Measurements from ENCODE around the gene PYROXD2. TPM values are rescaled to one million over a fixed set of nuclear protein-coding genes. Genes with fewer than 3 reads are reported as not detected.
A peak's percentile ranks its signal among the peaks of the same experiment; 100 is the strongest.

The PYROXD2 gene
- total RNA-seq, 2 experiments from 2014 or later = 4.7 to 5.3 TPM

DNA sequence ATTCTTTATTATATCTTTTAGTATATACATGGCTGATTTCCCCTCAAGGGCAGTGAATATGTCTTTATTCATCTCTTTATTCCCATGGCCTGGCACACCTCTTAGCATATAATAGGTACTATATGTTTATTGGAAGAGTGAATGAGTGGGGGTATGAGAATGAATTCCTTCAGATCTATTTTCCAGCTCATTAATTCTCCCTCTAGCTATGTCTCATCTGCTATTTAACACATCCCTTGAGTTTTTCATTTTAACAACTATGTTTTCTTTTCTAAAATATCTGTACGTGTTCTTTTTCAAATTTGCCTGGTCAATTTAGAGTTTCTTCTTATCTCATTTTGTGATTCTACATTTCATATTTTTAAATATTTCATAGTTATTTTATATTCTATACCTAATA is 17.3 kb upstream of the PYROXD2 start:
- H3K4me3 Mint-ChIP-seq = no peak overlapping the region
- no peak overlapping the region for H3K27ac Mint-ChIP-seq
- POLR2A ChIA-PET = no interaction called here
- DNase-seq = no peak
- no peaks in the 10 kb centered on the region for H3K4me1 Mint-ChIP-seq (ENCODE audit: low read depth)
- peaks cover 2% of the 10 kb centered on the region for H3K9me3 Mint-ChIP-seq
- intact Hi-C loops (cut with micrococcal nuclease) = no loop called here
- CTCF ChIA-PET = no interaction called here
- peaks cover 60% of the 10 kb centered on the region for H3K36me3 Mint-ChIP-seq
- no peaks in the 10 kb centered on the region for H3K27me3 Mint-ChIP-seq

- DNase-seq = no peak
- ChIA-PET CTCF (no interaction called here), POLR2A (no interaction called here)
- Mint-ChIP-seq H3K27me3 (no peaks in the 10 kb centered on the region), H3K36me3 (peaks cover 56% of the 10 kb centered on the region), H3K4me1 (ENCODE audit: low read depth) (no peaks in the 10 kb centered on the region), H3K4me3 (no peak overlapping the region), H3K27ac (no peak overlapping the region), H3K9me3 (peaks cover 2% of the 10 kb centered on the region)
- intact Hi-C loops (cut with micrococcal nuclease) = no loop called here
Observed at GRCh38 chr10:98431016-98431415, 16.0 kb upstream of the PYROXD2 start.

GRCh38 chr10:98430427-98430826 is 15.4 kb upstream of the PYROXD2 start:
- H3K4me3 Mint-ChIP-seq = no peak overlapping the region
- H3K27ac Mint-ChIP-seq = no peak overlapping the region
- H3K36me3 Mint-ChIP-seq = peaks cover 50% of the 10 kb centered on the region
- H3K4me1 Mint-ChIP-seq (ENCODE audit: low read depth) = no peaks in the 10 kb centered on the region
- intact Hi-C loops (cut with micrococcal nuclease) = no loop called here
- POLR2A ChIA-PET = no interaction called here
- no peak for DNase-seq
- CTCF ChIA-PET = no interaction called here
- peaks cover 2% of the 10 kb centered on the region for H3K9me3 Mint-ChIP-seq
- H3K27me3 Mint-ChIP-seq = no peaks in the 10 kb centered on the region

- Mint-ChIP-seq H3K9me3 (peaks cover 2% of the 10 kb centered on the region), H3K4me3 (no peak overlapping the region), H3K4me1 (ENCODE audit: low read depth) (no peaks in the 10 kb centered on the region), H3K27ac (no peak overlapping the region), H3K36me3 (peaks cover 41% of the 10 kb centered on the region), H3K27me3 (no peaks in the 10 kb centered on the region)
- CTCF ChIA-PET = no interaction called here
- intact Hi-C loops (cut with micrococcal nuclease) = no loop called here
- no peak for DNase-seq
- POLR2A ChIA-PET = no interaction called here
Observed at GRCh38 chr10:98429320-98430072, 14.5 kb upstream of the PYROXD2 start.

DNA sequence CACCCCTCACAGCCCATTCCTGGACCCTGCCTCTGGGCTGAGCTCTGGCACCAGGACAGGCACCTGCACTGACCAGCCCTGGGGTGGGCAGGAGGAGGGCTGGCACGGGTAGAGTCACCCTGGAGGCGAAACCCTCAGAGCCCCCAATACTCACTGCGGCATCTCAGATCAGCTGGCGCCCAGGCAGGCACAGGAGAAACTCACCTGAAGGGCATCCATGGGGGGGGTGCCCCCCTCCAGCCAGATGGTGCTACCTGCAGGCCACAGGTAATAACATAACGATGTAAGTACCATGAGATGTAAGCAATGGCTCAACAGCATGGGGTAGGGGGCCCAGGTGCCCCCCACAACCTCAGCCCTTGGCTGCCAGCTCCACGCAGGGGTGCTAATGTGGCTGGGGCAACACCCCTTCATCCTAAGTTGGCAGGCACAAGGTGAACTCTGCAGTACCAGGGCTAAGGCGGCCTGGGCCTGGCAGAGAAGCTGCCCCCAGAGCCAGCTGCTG is 12.1 kb upstream of the PYROXD2 start:
- CTCF ChIA-PET = interaction anchor here (0.6 to 2.2 kb wide), 5 partner anchors 12 to 164 kb away, joined by 3 to 8 read pairs (median 4); no protein-coding TSS in a partner anchor
- DNase-seq = peak; percentile 1
- intact Hi-C loops (cut with micrococcal nuclease) = no loop called here
- H3K4me1 Mint-ChIP-seq (ENCODE audit: low read depth) = no peaks in the 10 kb centered on the region
- no peak overlapping the region for H3K4me3 Mint-ChIP-seq
- H3K36me3 Mint-ChIP-seq = peaks cover 22% of the 10 kb centered on the region
- no peaks in the 10 kb centered on the region for H3K9me3 Mint-ChIP-seq
- H3K27me3 Mint-ChIP-seq = no peaks in the 10 kb centered on the region
- POLR2A ChIA-PET = no interaction called here
- no peak overlapping the region for H3K27ac Mint-ChIP-seq

DNA sequence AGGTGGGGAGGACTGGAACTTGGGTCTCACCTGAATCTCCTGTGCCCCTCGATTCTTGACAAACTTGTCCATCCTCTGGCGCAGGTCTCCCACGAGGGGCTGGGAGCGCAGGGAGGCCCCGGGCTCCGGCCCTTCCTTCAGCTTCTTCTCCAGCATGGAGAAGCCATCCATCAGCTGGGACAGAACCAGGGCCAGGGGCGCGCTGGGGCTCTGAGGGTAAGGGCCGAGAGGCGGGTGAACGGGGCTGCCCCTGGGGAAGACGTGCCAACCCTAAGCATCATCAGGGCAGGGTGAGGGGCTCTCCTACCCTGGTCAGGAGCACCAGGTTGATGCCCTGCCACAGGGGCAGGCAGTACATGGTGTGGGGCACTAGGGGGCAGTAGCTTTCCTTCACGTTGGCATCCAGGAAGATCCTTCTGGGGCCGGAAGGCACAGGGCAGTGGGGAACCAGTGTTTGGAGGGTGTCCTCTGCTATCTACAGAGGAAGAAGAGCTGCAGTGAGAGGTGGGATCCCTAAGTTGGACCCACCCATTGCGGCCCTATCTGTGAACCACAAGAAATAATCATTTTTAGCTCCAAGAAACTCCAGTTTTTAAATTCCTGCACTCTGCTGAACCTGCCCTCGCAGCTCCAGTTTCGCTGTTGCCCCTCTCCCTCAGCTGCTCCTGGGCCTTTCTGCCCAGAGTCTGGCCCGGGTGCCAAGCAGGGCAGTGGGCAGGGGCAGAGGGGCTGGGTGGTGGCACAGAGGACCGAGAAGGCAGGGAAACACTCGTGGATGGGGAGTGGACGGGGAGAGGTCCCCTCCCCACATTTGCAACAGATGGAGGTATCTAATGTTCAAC is 10.8 kb upstream of the PYROXD2 start:
- CTCF ChIA-PET = interaction anchor here (0.6 to 2.2 kb wide), 24 partner anchors 10 to 287 kb away, joined by 3 to 21 read pairs (median 4); partner anchors contain the start of gene PYROXD2
- POLR2A ChIA-PET = no interaction called here
- intact Hi-C loops (cut with micrococcal nuclease) = no loop called here
- no peak overlapping the region for H3K4me3 Mint-ChIP-seq
- H3K9me3 Mint-ChIP-seq = no peaks in the 10 kb centered on the region
- H3K4me1 Mint-ChIP-seq (ENCODE audit: low read depth) = no peaks in the 10 kb centered on the region
- H3K27me3 Mint-ChIP-seq = no peaks in the 10 kb centered on the region
- peak; percentile 66 for DNase-seq
- no peak overlapping the region for H3K27ac Mint-ChIP-seq
- H3K36me3 Mint-ChIP-seq = peaks cover 18% of the 10 kb centered on the region

DNA sequence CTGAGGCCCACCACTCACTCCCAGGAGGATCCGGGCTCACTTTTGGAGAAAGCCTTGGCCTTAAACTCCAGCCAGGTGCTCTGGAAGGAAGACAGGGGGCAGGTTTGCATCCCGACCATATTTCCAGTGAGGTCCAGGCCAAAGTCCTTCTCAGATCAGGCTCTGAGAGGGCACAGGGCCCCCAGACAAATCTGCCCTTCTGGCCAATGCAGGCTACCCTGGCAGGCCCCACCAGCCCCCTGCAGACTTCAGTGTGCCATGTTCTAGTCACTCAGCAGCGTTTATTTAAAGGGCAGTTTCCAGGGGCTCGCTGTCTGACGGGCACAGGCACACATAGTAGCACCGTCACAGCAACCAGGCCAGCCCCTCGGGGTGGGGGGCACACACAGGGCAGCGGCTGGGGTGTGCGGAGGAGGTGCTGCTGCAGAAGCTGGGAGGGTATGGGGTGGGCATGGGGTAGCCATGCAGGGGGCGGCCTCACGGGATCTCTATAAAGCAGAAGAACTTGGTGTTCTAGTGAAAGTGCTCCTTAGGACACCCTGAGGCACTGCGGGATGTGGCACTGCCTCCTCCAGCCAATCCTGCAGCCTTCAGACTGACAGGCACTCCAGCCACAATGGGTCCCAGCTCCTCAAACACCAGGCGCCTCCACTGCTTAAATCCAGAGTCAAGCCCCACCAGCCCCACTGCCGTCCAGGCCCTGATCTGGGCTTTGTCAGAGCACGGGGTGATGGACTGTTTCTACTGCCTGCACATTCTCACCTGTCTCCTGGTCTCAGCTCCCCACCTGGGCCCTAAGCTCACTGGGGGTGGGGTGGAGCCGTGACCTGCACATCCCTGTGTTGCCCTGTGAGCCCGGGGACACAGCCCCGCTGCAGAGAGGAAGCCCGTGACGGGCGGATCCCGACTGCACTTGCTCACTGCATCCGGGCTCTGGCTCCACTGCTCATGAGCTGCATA is 9.6 kb upstream of the PYROXD2 start:
- no peaks in the 10 kb centered on the region for H3K4me1 Mint-ChIP-seq (ENCODE audit: low read depth)
- DNase-seq = no peak
- H3K4me3 Mint-ChIP-seq = no peak overlapping the region
- CTCF ChIA-PET = interaction anchor here (0.6 to 2.2 kb wide), 15 partner anchors 10 to 285 kb away, joined by 3 to 21 read pairs (median 4); partner anchors contain the start of gene PYROXD2
- H3K36me3 Mint-ChIP-seq = peaks cover 8% of the 10 kb centered on the region
- H3K27me3 Mint-ChIP-seq = no peaks in the 10 kb centered on the region
- H3K27ac Mint-ChIP-seq = no peak overlapping the region
- POLR2A ChIA-PET = no interaction called here
- intact Hi-C loops (cut with micrococcal nuclease) = no loop called here
- H3K9me3 Mint-ChIP-seq = no peaks in the 10 kb centered on the region

DNA sequence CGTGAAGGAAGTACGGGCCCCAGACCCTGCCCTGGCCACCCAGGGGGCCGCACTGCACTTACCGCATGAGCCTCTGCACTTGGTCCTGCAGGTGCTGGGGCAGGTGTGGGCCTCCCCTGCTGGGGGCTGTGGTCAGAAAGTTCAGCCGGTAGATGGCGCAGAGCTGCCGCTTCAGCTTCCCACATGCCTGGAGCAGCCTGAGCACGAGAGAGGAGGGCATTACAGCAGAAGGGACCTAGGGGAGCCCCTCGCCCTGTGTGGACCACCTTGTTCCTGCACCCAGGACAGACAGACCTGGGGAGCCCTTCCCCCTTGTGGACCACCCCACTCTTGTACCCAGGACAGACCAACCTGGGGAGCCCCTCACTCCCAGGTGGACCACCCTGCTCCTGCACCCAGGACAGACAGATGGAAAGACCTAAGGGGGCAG is 8.7 kb upstream of the PYROXD2 start:
- no peak overlapping the region for H3K27ac Mint-ChIP-seq
- H3K9me3 Mint-ChIP-seq = no peaks in the 10 kb centered on the region
- ChIA-PET CTCF (no interaction called here), POLR2A (no interaction called here)
- no peak for DNase-seq
- no peaks in the 10 kb centered on the region for H3K4me1 Mint-ChIP-seq (ENCODE audit: low read depth)
- H3K36me3 Mint-ChIP-seq = peaks cover 8% of the 10 kb centered on the region
- no peaks in the 10 kb centered on the region for H3K27me3 Mint-ChIP-seq
- H3K4me3 Mint-ChIP-seq = no peak overlapping the region
- intact Hi-C loops (cut with micrococcal nuclease) = no loop called here

- intact Hi-C loops (cut with micrococcal nuclease) = no loop called here
- no peak overlapping the region for H3K4me3 Mint-ChIP-seq
- no peak for DNase-seq
- H3K27ac Mint-ChIP-seq = no peak overlapping the region
- ChIA-PET POLR2A (no interaction called here), CTCF (interaction anchor here (0.8 to 0.9 kb wide), 2 partner anchors 13 to 22 kb away, joined by 3 read pairs; no protein-coding TSS in a partner anchor)
- H3K9me3 Mint-ChIP-seq = no peaks in the 10 kb centered on the region
- H3K27me3 Mint-ChIP-seq = no peaks in the 10 kb centered on the region
- peaks cover 3% of the 10 kb centered on the region for H3K36me3 Mint-ChIP-seq
- H3K4me1 Mint-ChIP-seq (ENCODE audit: low read depth) = no peaks in the 10 kb centered on the region
Observed at GRCh38 chr10:98422182-98422581, 7.2 kb upstream of the PYROXD2 start.

DNA sequence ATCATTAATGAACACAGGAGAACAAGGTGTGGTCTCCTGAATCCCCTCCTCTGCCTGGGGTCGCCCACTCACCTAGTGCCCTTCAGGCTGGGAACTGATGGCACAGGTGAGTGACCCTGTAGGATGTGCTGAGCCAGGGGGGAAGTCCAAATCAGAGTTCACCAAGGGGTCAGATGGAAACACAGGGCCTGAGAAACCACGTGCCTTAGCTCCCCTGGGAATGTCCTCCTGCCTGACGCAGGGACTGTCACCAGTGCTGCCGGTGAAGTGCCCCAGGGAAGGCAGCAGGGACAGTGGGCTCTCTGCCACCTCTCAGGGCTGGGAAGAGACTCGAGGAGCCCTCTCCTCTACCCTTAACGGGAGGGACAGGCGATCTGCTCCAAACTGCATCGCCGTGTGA is 5.8 kb upstream of the PYROXD2 start:
- no peaks in the 10 kb centered on the region for H3K9me3 Mint-ChIP-seq
- no peak overlapping the region for H3K27ac Mint-ChIP-seq
- no peaks in the 10 kb centered on the region for H3K27me3 Mint-ChIP-seq
- DNase-seq = no peak
- H3K4me3 Mint-ChIP-seq = no peak overlapping the region
- ChIA-PET CTCF (no interaction called here), POLR2A (no interaction called here)
- intact Hi-C loops (cut with micrococcal nuclease) = no loop called here
- H3K4me1 Mint-ChIP-seq (ENCODE audit: low read depth) = no peaks in the 10 kb centered on the region
- peaks cover 3% of the 10 kb centered on the region for H3K36me3 Mint-ChIP-seq

DNA sequence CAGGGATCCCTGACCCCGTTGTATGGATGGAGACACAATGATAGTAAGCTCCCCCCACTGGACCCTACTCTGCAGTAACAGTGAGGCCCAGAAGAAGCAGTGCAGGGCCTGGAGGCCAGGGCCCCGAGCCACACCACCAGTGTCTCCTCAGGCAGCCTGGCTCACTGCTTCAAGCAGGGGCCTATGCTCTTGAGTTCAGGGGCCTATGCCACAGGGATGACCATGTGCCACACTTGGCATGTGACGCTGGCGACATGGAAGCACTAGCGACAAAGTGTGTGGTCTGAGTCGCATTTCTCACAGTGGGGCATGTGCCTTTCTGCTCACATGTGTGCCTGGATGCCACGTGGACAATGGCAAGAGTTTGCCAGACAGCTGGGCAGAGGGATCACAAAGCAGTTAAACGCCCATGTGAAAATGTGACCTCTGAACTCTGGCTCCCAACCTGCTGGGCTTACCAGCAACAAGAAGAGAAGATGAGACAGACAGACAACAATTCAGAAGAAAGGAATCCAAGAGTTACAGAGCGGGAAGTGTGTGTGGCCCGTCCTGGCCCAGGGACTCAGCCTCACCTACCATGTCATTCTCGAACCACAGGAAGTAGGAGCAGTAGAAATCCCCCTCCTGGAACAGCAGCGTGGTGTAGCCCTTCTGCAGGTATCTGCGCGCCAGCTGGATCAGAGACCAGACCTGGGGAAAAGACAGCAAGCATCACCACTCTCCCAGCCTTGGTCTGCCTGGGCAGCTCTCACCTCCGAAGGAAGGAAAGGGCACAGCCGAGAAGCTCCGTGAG is 4.7 kb upstream of the PYROXD2 start:
- POLR2A ChIA-PET = no interaction called here
- H3K27ac Mint-ChIP-seq = no peak overlapping the region
- DNase-seq = no peak

More for the DNA sequence above, 4.7 kb upstream of the PYROXD2 start:
- H3K4me3 Mint-ChIP-seq = no peak overlapping the region
- H3K27me3 Mint-ChIP-seq = no peaks in the 10 kb centered on the region
- CTCF ChIA-PET = no interaction called here
- intact Hi-C loops (cut with micrococcal nuclease) = no loop called here
- peaks cover 3% of the 10 kb centered on the region for H3K36me3 Mint-ChIP-seq
- H3K4me1 Mint-ChIP-seq (ENCODE audit: low read depth) = peaks cover 8% of the 10 kb centered on the region
- no peaks in the 10 kb centered on the region for H3K9me3 Mint-ChIP-seq
